ENCODE data around the gene SOBP. TPM values are rescaled to one million over a fixed set of nuclear protein-coding genes. Genes with fewer than 3 reads are reported as not detected.

The SOBP gene
- total RNA-seq, 1 experiment from 2014 or later = 1.7 TPM

DNA sequence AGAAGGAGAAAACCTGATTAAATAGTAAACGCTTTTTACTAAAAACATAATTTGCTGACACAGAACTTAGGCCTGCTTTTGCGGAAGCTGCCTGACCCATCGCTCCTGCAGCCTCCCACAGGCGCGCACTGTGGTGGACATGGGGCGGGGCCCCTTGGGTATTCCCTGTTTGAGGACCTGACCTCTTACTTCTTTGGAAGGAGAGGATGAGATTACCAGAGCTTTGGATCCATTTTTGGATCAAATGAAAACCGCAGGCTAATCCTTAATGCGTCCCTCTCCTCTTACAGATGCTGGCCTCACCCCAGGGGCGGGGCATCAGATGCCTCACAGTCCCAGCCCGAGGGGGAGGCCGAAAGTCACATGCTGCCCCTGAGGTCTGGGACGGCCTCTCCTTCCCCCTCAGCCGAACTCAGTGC lies 183.2 kb downstream of the SOBP start:
- TF ChIP-seq, protein P1, sequence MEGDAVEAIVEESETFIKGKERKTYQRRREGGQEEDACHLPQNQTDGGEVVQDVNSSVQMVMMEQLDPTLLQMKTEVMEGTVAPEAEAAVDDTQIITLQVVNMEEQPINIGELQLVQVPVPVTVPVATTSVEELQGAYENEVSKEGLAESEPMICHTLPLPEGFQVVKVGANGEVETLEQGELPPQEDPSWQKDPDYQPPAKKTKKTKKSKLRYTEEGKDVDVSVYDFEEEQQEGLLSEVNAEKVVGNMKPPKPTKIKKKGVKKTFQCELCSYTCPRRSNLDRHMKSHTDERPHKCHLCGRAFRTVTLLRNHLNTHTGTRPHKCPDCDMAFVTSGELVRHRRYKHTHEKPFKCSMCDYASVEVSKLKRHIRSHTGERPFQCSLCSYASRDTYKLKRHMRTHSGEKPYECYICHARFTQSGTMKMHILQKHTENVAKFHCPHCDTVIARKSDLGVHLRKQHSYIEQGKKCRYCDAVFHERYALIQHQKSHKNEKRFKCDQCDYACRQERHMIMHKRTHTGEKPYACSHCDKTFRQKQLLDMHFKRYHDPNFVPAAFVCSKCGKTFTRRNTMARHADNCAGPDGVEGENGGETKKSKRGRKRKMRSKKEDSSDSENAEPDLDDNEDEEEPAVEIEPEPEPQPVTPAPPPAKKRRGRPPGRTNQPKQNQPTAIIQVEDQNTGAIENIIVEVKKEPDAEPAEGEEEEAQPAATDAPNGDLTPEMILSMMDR (IDR thresholded peaks at IDR 0.05; ENCODE audit: unreplicated experiment) = no peak
- intact Hi-C loops (cut with micrococcal nuclease; ENCODE audit: unreplicated experiment) = no loop called here
- DNase-seq = no peak
- no peak overlapping the region for H3K4me3 Mint-ChIP-seq (ENCODE audit: low read depth, unreplicated experiment)
- BruUV-seq (replicated peaks) = no TSS peak
- H3K9me3 Mint-ChIP-seq (ENCODE audit: low read depth, unreplicated experiment) = no peaks in the 10 kb centered on the region
- no peak overlapping the region for H3K27ac Mint-ChIP-seq (ENCODE audit: unreplicated experiment)
- no peaks in the 10 kb centered on the region for H3K27me3 Mint-ChIP-seq (ENCODE audit: unreplicated experiment)
- peaks cover 8% of the 10 kb centered on the region for H3K4me1 Mint-ChIP-seq (ENCODE audit: low read depth, unreplicated experiment)
- H3K36me3 Mint-ChIP-seq (ENCODE audit: insufficient read depth, unreplicated experiment) = peaks cover 12% of the 10 kb centered on the region
- CTCF ChIA-PET = interaction anchor here (0.6 to 1.9 kb wide), 3 partner anchors 96 to 344 kb away, joined by 3 to 9 read pairs (median 3); partner anchors contain the start of gene PDSS2

DNA sequence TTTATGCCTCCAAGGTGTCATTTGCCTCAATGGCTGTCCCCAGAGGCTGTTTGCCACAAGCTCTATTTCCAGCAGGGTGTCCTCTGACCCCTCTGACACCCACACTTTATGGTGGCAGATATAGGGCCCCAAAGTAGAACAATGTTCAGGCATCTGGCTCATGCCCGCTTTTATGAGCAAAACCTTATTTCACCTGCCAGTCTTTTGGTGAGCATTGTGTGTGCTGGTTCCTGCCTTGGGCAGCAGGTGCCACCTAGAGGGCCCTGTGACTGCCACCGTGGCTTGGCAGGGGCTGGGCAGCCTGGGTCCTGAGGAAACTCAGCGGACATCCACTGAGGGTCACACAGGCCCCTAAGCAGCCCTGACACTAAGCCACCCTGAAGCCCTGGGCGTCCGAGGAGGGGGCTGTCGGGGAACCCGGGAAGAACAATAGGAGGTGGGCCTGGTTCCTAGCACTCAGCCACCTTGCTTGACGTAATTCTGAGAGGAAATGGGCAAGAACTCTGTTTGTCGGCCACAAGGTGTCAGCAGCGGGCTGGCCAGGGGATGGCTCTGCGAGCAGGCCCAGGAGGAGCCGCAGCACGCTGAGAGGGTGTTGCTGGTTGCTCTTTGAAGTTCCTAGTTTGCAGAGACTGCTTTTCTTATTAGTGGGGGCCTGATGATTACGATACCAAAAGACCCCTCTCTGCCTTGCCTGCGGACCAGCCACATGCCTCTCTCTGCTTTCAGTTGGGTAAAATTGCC lies 185.2 kb downstream of the SOBP start:
- Mint-ChIP-seq H3K4me3 (ENCODE audit: low read depth, unreplicated experiment) (peak overlapping the region; percentile 74), H3K36me3 (ENCODE audit: insufficient read depth, unreplicated experiment) (peaks cover 7% of the 10 kb centered on the region), H3K4me1 (ENCODE audit: low read depth, unreplicated experiment) (peaks cover 8% of the 10 kb centered on the region), H3K9me3 (ENCODE audit: low read depth, unreplicated experiment) (no peaks in the 10 kb centered on the region), H3K27me3 (ENCODE audit: unreplicated experiment) (peaks cover 19% of the 10 kb centered on the region), H3K27ac (ENCODE audit: unreplicated experiment) (peak overlapping the region; percentile 95)
- CTCF ChIA-PET = interaction anchor here (1.2 to 1.9 kb wide), 2 partner anchors 192 to 216 kb away, joined by 6 to 9 read pairs; partner anchors contain the start of gene PDSS2
- DNase-seq = peak; percentile 90
- no TSS peak for BruUV-seq (replicated peaks)
- intact Hi-C loops (cut with micrococcal nuclease; ENCODE audit: unreplicated experiment) = loop anchor here (1.0 to 5.0 kb wide), 3 partner anchors 173 to 357 kb away; no protein-coding TSS in a partner anchor
- TF ChIP-seq, protein P1 (IDR thresholded peaks at IDR 0.05; ENCODE audit: unreplicated experiment) = peak; percentile 78

DNA sequence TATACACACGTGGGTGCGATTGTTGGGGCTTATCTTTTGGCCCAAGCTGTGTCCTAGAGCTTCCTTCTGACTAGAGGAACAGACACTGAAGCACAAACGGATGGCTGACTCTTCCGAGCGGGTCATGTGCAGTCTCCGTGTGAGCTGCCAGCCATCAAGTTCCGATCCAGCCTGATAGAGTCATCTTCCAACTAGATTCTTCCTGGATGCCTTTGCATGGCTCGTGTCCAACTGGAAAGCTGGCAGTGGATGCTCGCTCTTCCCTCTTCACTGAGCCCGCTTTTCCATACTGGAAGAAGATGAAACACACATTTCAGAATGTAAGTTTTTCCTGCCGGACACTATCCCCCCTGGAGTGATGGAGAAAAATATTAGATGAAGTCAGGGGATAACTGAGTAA lies 186.1 kb downstream of the SOBP start:
- H3K4me1 Mint-ChIP-seq (ENCODE audit: low read depth, unreplicated experiment) = peaks cover 8% of the 10 kb centered on the region
- H3K27me3 Mint-ChIP-seq (ENCODE audit: unreplicated experiment) = peaks cover 25% of the 10 kb centered on the region
- BruUV-seq (replicated peaks) = no TSS peak
- H3K36me3 Mint-ChIP-seq (ENCODE audit: insufficient read depth, unreplicated experiment) = peaks cover 7% of the 10 kb centered on the region
- H3K9me3 Mint-ChIP-seq (ENCODE audit: low read depth, unreplicated experiment) = no peaks in the 10 kb centered on the region
- intact Hi-C loops (cut with micrococcal nuclease; ENCODE audit: unreplicated experiment) = loop anchor here (5.0 kb wide), 1 partner anchor 191 kb away; no protein-coding TSS in a partner anchor
- H3K4me3 Mint-ChIP-seq (ENCODE audit: low read depth, unreplicated experiment) = no peak overlapping the region
- no peak overlapping the region for H3K27ac Mint-ChIP-seq (ENCODE audit: unreplicated experiment)
- TF ChIP-seq, protein P1 (IDR thresholded peaks at IDR 0.05; ENCODE audit: unreplicated experiment) = no peak
- no peak for DNase-seq
- CTCF ChIA-PET = interaction anchor here (0.5 to 1.2 kb wide), 2 partner anchors 163 to 191 kb away, joined by 3 to 6 read pairs; no protein-coding TSS in a partner anchor

DNA sequence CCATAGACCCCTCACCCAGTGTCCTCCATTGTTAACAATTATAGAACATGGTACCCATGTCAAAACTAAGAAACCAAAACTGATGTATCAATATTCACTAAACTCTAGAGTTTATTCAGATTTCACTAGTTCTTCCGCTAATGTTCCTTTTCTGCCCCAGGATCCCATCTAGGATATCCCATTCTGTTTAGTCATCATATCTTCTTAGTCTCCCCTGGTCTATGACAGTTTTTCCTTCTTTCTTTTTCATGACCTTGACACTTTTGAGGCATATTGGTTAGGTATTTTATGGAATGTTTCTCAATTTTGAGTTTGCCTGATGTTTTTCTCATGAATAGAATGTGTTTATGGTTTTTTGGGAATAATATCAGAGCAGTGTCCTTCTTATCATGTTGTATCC lies 187.5 kb downstream of the SOBP start:
- Mint-ChIP-seq H3K27ac (ENCODE audit: unreplicated experiment) (no peak overlapping the region), H3K36me3 (ENCODE audit: insufficient read depth, unreplicated experiment) (peaks cover 7% of the 10 kb centered on the region), H3K4me3 (ENCODE audit: low read depth, unreplicated experiment) (no peak overlapping the region), H3K27me3 (ENCODE audit: unreplicated experiment) (peaks cover 26% of the 10 kb centered on the region), H3K9me3 (ENCODE audit: low read depth, unreplicated experiment) (no peaks in the 10 kb centered on the region), H3K4me1 (ENCODE audit: low read depth, unreplicated experiment) (peaks cover 8% of the 10 kb centered on the region)
- DNase-seq = no peak
- CTCF ChIA-PET = no interaction called here
- TF ChIP-seq, protein P1 (IDR thresholded peaks at IDR 0.05; ENCODE audit: unreplicated experiment) = no peak
- BruUV-seq (replicated peaks) = no TSS peak
- intact Hi-C loops (cut with micrococcal nuclease; ENCODE audit: unreplicated experiment) = loop anchor here (5.0 kb wide), 1 partner anchor 190 kb away; no protein-coding TSS in a partner anchor

Measured in Calu3 (cell line).